ENCODE data around the gene ANAPC4.

DNA sequence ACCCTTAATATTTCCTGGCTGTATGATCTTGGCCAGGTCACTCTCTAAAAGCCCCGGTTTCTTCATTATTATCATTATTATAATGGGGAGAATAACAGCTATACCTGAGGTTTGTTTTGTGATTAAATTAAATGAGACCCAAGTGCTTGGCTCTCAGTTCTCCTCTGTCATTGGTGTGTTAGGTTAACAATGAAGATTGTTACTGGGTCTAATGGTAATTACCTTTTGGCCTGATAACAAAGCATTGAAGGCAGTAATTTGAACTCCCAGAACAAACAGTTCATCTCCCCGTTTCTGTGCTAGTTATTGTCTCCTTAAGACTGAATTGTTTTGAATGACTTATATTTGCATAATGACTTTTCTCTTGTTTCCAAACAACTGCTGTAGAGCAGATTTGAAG lies 6.8 kb upstream of the ANAPC4 start:
- TF ChIP-seq EP300 (IDR thresholded peaks at IDR 0.05), result no peak
- TF ChIP-seq, protein P1, sequence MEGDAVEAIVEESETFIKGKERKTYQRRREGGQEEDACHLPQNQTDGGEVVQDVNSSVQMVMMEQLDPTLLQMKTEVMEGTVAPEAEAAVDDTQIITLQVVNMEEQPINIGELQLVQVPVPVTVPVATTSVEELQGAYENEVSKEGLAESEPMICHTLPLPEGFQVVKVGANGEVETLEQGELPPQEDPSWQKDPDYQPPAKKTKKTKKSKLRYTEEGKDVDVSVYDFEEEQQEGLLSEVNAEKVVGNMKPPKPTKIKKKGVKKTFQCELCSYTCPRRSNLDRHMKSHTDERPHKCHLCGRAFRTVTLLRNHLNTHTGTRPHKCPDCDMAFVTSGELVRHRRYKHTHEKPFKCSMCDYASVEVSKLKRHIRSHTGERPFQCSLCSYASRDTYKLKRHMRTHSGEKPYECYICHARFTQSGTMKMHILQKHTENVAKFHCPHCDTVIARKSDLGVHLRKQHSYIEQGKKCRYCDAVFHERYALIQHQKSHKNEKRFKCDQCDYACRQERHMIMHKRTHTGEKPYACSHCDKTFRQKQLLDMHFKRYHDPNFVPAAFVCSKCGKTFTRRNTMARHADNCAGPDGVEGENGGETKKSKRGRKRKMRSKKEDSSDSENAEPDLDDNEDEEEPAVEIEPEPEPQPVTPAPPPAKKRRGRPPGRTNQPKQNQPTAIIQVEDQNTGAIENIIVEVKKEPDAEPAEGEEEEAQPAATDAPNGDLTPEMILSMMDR (IDR thresholded peaks at IDR 0.05), result no peak
